ENCODE data around the gene TNFRSF4. TPM values are rescaled to one million over a fixed set of nuclear protein-coding genes. Genes with fewer than 3 reads are reported as not detected.

Gene TNFRSF4
- total and polyA plus RNA-seq, 8 donors = 0.55 to 4.5 (median 2.9) TPM; not detected in 4

- TF ChIP-seq POLR2AphosphoS5 (IDR thresholded peaks at IDR 0.05) (no peak), CTCF (IDR thresholded peaks at IDR 0.05) (no peak), POLR2A (IDR thresholded peaks at IDR 0.05) (no peak), EP300 (IDR thresholded peaks at IDR 0.05) (no peak)
- peak in 1 of 2 donors; percentile 49 for DNase-seq
- Histone ChIP-seq H3K27ac (no peak within 1 kb of the TSS), H3K4me1 (peaks cover 10 to 37% (median 22%) of the 10 kb centered on the region in 4 donors), H3K27me3 (peaks cover 7 to 50% (median 27%) of the 10 kb centered on the region in 3 donors), H3K36me3 (peaks cover 0 to 9% (median 4%) of the 10 kb centered on the region in 4 donors), H3K4me3 (peak within 1 kb of the TSS in 1 of 4 donors; percentile 24), H3K9me3 (no peaks in the 10 kb centered on the region)
- 0 to 7% (median 5%) methylated on average over 12 to 74 of the region's 74 CpGs for WGBS, 5 donors
- intact Hi-C loops (cut with DNase I; ENCODE audit: low total_unique reads) = no loop called here
Observed at GRCh38 chr1:1246577-1247340, 32.8 kb upstream of the TNFRSF4 start, which contains the start of gene C1QTNF12. Gene C1QTNF12 (minus strand): TSS chr1:1246722. CDS start chr1:1246690, 32 bp downstream.

- DNase-seq = no peak
- no peak for TF ChIP-seq CTCF (IDR thresholded peaks at IDR 0.05)
- TF ChIP-seq EP300 (IDR thresholded peaks at IDR 0.05) = no peak
- no peak for TF ChIP-seq POLR2A (IDR thresholded peaks at IDR 0.05)
- no peak for TF ChIP-seq POLR2AphosphoS5 (IDR thresholded peaks at IDR 0.05)
- H3K27ac ChIP-seq = no peak overlapping the region
- 41 to 98% (median 44%) methylated on average over 6 to 45 of the region's 45 CpGs for WGBS, 5 donors
- peaks cover 0 to 4% (median 2%) of the 10 kb centered on the region in 4 donors for H3K36me3 ChIP-seq
- H3K4me1 ChIP-seq = peaks cover 10 to 33% (median 22%) of the 10 kb centered on the region in 4 donors
- peak overlapping the region in 1 of 4 donors; percentile 24 for H3K4me3 ChIP-seq
- peaks cover 7 to 57% (median 27%) of the 10 kb centered on the region in 3 donors for H3K27me3 ChIP-seq
- intact Hi-C loops (cut with DNase I; ENCODE audit: low total_unique reads) = no loop called here
- H3K9me3 ChIP-seq = no peaks in the 10 kb centered on the region
Observed at GRCh38 chr1:1245817-1246576, 32.0 kb upstream of the TNFRSF4 start.

- intact Hi-C loops (cut with DNase I; ENCODE audit: low total_unique reads) = no loop called here
- peaks cover 7 to 63% (median 33%) of the 10 kb centered on the region in 3 donors for H3K27me3 ChIP-seq
Observed at GRCh38 chr1:1245178-1245816, 31.3 kb upstream of the TNFRSF4 start.

More at GRCh38 chr1:1245178-1245816, 31.3 kb upstream of the TNFRSF4 start:
- Histone ChIP-seq H3K4me3 (no peak overlapping the region), H3K4me1 (peaks cover 10 to 26% (median 22%) of the 10 kb centered on the region in 4 donors), H3K36me3 (peaks cover 0 to 3% (median 0%) of the 10 kb centered on the region in 4 donors), H3K27ac (no peak overlapping the region), H3K9me3 (no peaks in the 10 kb centered on the region)
- TF ChIP-seq EP300 (IDR thresholded peaks at IDR 0.05) (no peak), CTCF (IDR thresholded peaks at IDR 0.05) (no peak), POLR2AphosphoS5 (IDR thresholded peaks at IDR 0.05) (no peak), POLR2A (IDR thresholded peaks at IDR 0.05) (no peak)
- 67 to 76% (median 73%) methylated on average over 14 to 22 of the region's 23 CpGs for WGBS, 5 donors
- no peak for DNase-seq
